HG03342 (cell line): Measurements from ENCODE around the gene RAB8B.

Experiments used
- ATAC-seq: cut with Tn5 transposase; IDR thresholded peaks from one replicate; pipeline ENCODE4 v1.9.1; 2021; ENCODE audit warnings: mild to moderate bottlenecking, moderate library complexity; ENCODE audit not compliant: unreplicated experiment

RAB8B gene

DNA sequence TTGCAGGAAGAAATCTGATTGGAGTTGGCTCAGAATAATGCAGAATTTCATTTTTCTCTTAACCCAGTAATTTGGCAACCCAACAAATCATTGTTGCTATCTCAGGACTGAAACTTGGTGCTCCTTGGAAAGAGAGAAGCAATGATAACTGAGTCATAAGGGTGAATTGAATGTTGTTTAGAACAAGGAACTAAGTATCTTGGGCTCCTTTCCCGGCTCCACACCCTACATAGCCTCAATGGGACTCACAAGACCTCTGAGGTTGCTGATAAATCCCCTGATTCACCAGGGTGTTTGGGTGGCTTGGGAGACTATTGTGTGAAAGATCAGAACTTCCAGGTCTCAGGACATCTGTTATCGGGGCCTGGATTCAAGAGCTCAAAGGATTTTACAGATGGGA, 7.8 kb upstream of the RAB8B start:
- ATAC-seq: no peak

DNA sequence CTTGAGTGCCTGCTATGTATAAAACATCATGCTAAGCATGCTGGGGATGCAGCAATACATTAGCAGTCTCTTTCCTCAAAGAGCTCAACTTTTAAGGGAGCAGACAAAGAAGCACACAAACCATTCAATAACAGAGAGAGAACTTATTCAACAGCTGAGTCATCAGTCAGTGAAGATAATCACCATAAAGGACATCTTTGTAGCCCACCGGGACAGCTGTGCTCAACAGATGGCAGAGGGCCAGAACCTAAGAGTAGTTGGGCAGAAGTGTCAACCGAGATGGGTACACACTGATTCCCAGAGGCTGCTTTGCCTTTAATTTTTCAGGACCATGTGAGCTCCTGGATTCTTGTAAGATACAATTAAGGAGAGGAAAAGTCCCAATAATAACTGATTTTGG, 4.2 kb upstream of the RAB8B start:
- ATAC-seq: no peak

DNA sequence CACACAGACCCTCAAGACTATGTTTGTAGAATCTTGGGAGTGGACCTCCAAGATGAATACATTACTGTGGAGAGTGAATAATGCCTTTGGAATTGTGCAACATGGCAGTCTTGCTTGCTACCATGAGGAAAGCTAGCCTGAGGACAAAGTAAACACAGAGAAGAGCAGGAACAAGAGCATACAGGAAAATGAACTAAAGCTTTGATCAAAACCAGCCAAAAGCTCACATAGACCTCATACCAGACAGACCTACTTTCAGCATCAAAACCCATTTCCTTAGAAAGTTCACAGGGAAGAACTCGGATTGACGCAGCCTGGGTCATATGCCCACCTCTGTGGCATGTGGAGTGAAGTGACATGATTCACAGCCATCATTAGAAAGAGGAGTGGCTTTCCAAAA, 3.3 kb upstream of the RAB8B start:
- ATAC-seq: no peak

DNA sequence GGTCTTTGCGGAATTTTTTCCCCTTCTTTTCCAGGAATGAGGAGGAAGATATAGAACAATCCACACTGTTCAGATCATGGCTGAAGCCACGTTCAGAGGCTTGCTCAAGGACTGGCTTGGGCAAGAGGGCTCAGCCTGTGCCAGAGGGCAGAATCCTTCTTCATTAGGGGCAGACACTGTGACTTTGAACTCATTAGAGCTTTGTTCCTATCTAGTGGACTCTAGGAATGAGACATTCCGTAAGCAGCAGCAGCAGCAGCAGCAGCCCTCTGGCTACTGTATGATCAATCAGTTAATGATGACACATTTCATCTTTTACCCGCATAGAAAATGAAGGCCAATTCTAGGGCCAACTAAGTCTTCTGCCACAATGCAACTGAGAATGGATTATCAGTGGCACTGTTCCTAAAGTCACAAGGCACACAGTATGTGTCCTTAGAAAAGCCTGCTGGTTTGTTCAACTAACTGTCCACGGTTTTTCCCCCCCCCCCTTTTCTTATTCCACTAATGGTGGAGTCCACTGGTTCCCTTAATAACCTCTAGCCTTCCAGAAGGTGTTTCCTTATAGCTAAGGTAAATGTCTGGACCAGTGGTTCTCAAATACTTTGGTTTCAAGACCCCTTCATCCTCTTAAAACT, 1.7 kb upstream of the RAB8B start:
- ATAC-seq: no peak

DNA sequence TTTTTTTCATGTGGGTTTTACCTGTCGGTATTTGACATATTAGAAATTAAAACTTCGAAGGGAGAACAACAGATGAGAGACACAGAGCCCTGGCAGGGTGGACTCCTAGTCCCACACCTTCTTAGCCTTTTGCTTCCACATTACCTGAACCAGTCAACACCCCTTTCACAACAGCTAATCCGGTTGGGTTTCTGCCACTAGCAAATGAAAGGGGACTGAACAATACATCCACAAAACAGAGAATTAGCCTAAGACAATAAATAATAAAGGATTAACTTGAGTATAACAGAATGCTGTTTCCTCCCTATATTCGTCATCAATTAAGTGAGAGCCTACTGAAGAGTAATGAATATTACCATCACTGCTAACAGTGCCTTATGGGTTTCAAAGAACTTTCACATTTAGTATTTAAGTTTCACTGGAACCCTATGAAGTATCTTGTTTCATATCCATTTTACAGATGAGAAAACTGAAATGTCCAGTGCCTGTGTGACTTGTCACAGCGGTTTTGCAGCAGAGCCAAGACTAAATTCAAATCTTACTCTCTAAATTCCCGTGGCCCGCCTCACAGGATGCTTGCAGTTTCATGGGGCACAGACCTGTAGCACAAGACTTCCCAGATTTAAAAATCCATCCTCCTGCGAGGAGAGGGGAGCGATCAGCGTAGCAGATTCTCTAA, 1.0 kb upstream of the RAB8B start:
- ATAC-seq: no peak

DNA sequence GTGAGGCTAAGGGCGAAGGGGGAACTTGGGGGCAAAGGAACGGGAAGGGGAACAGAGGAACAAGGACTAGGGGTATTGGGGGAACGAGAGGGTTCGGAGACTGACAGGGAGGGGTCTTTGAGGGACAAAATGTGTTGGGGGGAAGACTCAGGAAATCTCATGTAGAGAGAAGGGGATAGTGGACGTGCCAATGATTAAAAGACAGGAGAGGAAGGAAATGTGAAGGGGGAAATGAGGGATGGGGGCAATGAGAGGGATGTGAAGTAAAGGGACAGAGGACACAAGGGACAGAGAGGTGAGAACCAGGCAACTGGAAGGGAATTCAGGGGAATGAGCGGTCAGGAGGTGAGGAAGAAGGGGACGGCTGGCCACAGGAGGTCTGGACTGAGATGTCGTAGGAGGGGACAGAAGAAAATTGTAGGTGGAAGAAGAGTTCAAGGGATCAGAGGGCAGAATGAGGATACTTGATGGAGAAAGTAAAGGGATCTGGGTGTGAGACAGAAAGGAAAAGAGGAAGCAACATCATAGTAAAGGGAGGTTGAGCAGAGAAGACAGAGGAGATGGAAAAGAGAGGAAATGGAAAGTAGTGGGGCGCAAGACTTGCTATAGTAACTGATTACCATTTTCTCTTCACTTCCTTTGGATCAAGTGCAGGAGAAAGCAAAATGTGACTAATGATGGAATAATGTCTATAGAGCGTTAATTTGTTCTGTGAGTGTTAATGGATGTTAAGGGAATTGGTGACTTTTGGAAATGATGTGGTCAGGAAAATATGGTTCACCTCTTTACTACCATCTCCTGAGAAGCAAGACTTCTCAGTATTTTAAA, 749 bp downstream of the RAB8B start:
- no peak for ATAC-seq

DNA sequence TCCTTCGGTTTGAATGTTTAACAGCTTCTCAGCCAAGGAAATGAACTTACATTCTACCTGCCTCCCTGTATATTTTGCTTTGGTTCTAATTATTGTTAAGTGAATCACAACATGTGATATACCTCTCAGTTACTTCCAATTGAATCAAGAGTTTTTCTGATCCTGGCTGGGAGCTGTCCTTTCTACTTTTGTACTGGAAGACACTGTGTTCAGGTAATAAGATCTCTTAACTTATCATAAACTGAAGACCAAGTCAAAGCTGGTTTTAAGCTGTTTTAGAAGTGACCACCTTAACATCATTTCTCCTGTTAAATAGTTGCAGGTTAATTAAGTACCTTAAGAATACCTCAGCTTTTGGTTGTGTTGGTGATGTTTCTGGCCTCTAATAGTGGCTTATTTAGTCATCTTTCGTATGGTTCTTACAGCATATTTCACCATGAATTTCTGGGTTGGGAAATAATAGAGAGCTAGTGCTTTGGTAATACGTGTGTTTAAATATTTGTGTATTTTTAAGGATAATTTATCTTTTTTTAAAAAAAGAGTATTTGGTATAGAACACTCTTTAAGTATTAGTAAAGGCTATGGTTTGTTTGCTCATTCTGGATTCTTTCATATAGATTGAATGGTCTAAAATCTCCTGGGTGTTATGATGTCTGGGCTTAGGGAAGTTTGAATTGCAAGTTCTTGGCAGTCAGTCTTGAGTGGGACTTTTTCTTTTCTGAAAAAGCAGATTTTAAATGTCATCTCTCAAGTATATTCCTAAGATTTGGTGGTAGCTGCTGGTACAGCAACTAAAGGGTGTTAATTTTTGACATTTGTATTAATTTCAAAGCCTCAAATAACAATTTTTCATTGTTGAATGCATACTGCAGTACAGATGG, 1.6 kb downstream of the RAB8B start:
- no peak for ATAC-seq

DNA sequence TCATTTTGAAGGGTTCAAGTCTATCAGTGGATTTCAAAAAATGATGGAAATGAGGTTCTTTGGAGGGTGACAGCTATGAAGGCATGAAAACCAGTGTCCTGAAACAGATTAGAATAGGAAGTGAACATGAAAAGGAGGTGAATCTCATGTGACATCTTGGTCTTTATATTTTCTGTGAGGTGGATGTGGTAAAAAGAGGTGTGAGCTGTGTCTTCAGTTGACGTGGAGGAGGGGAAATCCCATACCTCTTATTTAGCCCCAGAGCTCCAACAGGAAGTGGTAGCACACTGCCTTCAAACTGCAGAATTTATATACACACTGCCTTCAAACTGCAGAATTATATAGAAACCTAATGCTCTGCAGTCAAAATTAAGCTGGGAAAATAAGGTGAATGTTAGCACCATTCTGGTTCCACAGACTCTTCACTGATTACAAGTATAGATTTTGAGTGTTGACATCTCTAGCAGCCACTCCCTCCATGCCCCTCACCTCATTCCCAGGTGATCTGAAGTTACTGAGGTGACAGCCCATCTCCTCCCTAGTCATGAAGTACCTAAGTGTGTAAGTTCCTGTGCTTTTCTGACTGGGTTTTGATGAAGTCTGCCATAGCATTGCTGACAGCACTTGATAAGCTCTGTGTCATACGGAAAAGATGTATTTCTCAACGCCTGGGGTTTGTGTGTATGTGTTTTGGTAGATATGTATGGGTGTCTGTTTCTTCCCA, 2.7 kb downstream of the RAB8B start:
- ATAC-seq: peak; percentile 37

DNA sequence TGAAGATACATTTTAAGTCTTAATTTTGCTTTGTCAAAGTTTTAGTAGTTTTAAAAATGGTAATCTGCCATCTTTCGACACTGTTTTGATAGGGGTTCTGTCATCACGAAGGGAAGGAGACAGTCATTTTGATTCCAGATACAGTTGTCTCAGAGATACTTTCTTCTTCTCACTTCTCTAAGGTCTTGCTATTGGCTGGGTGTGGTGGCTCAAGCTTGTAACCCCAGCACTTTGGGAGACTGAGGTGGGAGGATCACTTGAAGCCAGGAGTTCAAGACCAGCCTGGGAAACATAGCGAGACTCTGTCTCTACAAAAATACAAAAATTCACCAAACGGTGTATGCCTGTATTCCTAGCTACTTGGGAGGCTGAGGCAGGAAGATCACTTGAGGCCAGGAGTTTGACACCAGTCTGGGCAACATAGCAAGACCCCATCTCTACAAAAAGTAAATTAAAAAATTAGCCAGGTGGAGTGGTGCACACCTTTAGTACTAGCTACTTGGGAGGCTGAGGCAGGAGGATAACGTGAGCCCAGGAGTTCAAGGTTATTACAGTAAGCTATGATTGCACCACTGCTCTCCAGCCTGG, 3.3 kb downstream of the RAB8B start:
- no peak for ATAC-seq

DNA sequence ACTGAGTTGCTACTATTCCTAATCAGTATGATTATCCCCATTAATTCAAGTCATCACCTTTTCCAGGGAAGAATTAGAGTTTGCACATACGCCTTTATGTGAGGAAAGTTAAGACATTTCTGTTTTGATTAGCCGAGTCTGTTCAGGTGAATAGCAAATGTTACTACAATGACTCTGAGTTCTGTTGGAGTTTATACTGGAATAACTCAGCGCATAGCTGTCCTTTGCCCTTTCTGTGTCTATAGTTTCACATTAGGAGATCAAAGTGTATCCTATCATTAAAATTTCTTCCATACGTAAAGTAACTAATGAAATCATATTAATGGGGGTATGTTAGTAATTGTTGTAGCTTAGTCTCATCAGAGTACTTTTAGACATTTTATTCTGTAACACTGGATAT, 4.9 kb downstream of the RAB8B start:
- ATAC-seq: no peak

DNA sequence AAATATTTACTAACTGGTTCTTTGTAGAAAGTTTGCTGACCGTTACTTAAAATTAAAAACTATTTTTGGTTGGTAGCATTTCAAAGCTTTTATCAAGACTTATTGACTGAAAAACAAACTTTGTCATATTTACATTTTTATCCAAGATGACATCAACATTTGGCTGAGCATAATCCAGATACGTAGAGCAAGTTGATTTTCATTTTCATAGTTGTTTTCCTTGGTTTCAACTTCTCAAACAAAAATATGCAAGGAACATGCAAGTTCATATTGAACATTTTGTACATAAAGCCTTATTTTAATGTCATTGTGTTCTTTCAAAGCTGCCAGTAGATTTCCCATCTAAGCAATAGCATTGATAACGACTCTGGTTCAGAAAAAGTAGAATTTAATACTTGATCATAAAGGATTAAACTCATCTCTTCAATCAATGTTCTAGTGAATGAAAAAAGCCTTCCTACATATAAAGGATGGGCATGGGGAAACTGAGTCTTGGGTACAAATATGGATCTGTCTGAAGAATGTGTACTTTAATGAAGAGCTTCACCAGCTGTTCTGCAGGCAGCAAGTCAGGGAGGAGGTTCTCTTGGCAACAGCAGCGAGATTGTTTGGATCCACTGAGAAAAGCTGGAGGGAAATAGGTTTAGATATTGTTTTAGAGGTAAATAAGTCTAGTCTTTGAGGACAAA, 5.6 kb downstream of the RAB8B start:
- ATAC-seq: no peak

DNA sequence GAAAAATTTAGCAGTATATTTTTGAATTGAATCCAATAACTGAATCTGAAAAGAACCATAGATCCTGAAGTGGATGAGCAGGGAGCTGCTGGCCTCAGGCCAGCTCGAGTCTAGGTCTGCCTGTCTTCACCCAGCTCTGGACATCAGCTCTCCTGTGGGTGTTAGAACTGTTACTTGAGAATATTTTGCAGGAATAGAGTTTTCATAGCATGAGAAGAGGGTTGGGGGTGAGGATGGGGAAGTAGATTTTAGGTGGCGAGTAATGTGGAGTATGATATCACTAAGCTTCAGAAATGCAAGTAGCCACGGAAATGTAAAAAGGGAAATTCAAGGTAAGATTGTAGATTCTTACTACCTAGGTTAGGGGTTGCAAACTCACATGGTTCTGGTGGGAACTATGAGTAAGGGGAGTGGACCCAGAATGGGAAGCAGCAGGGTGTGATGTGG, 6.2 kb downstream of the RAB8B start:
- no peak for ATAC-seq

DNA sequence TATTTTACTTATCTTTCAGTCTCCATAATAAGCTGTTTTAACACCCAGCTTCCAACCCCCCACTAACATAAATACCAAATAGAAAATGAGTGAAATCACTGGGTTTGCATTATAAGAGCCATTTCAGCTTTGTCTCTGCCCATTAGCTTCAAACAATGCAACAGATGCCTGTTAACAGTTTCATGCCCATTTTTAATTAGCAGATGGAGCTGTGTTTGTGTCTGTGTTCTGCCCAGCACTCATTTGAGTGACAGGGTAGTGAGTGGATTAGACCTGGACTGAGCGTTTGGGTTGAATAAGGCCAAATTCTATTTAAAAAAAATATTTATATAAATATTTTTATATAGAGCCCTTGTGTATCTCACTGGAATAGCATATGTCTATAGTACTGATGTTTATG, 7.4 kb downstream of the RAB8B start:
- no peak for ATAC-seq

DNA sequence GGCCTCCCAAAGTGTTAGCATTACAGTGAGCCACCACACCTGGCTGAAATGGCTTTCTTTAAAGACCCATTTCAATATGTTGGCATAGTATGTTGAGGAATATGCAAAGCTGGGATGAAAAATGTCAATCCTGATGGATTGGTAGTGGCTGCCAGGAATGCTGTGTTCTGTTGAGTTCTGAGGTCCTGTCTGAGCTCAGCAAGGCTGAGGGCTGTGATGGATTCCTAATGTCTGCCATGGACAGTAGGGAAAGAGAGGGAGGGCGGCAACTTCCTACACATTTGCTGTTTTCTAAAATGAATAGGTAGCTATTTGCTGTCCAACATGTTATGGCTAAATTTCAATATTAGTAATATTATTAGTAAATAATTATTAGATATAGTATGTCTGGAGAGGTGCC, 8.2 kb downstream of the RAB8B start:
- ATAC-seq: no peak

DNA sequence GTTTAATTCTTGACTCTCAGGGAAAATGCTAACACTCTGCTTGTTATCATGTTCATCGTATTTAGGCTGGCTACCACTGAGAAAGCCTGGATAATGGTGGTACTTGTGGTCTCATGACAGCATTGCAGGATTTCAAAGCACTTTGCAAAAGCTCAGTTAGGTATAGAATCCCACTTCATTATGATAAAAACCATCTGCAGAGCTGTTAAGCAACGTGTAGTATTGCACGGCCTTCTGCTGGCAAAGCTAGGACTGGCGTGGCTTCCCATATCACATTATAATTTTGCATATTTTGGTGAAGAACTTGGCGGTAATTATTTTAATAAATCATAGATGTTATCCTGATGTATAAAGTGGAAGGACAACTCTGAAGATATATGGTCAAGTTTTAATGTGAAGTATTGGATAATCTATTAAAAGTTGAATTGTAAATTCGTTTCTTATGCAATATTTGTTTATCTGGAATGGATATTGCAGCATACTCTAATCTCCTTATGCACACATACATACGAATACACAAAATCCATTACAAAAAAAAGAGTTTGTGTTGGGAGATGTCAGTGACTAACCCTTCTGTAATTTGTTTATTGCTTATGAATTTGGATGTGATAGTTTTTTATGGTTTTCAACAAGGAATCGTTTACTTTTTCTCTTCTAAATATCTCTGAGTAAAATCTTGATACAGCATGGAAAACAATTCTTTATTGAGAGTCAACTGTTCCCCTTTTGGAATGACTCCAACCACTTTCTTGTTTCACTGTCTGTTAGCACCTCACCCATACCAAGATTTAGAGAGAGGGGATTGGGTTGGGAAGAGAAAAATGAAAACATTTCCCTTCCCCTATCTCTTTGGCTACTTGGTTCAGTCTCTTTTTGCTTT, 9.2 kb downstream of the RAB8B start:
- ATAC-seq: no peak

DNA sequence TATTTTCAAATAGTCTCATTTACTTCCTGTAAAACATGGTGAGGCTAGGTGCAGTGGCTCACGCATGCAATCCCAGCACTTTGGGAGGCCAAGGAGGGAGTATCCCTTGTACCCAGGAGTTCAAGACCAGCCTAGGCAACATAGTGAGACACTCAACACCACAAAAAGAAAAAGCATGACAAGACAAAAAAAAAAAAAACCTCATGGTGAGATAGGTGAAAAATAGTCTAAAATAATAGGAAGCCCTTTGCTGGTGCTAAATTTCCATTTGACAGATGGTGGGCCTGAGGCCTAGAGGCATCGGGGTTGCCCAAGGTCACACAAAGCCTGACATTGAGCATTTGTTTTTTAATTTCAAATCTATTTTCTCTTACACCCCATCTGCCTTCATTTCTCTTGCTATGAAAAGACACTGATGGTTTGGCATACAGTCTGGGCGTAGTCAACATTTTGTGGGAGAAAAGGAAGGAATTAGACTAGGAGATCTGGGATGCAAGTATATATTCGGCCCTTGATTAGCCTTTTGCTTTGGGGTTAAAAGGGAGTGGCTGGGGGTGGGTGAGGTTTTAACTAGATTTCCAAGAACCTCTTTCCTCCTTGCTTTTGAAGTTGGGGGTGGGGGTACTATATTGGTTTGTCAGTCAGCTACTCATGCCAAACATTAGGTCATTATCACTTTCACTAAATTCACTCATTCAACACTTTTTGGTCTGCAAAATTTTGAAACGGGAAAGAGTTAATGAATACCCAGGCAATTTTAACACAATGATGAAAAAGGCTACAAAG, 11.3 kb downstream of the RAB8B start:
- ATAC-seq: no peak

DNA sequence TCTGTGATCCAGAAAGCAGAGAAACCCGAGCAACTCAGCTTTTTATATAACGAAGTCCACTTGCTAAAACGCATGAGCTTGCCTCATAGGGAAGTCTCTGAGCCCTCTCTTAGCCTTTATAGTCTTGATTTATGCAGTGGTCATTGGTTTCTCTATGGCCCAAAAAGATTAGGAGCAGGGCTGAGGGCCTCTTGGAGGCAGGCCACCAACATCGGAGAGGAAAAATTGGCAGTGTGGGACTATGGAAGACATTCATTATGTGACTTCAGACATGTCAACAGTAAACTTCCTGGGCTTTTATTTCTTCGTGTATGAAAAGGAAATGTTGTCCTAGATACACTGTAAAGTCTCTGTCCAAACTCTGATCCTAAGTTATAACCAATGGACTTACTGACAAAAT, 13.5 kb downstream of the RAB8B start:
- no peak for ATAC-seq
